Calu3 (cell line): Measurements from ENCODE around the gene PPP2R2B. TPM values are rescaled to one million over a fixed set of nuclear protein-coding genes. Genes with fewer than 3 reads are reported as not detected.

Source experiments
- BruUV-seq: library from RNA; stranded (reverse); fragments of 400-500 nt; replicated peaks from 2 replicates; lab custom pipeline; 2021; lab: Mats Ljungman, UMichigan
- CTCF ChIA-PET: fragments of 300-600 bp; sonication (Branson Sonifier 250); formaldehyde crosslinking; loops from one replicate; lab custom pipeline; 2022; ENCODE audit warnings: antibody characterized with exemption; lab: Charles Lee
- DNase-seq: peaks from one replicate; pipeline ENCODE4 v3.0.0; 2022
- H3K27ac Mint-ChIP-seq: one replicate; pipeline ENCODE4 v1.8.0; 2022; ENCODE audit warnings: mixed read lengths; ENCODE audit not compliant: unreplicated experiment
- H3K27me3 Mint-ChIP-seq: one replicate; pipeline ENCODE4 v1.8.0; 2022; ENCODE audit warnings: mixed read lengths; ENCODE audit not compliant: unreplicated experiment
- H3K36me3 Mint-ChIP-seq: one replicate; pipeline ENCODE4 v1.8.0; 2022; ENCODE audit warnings: mild to moderate bottlenecking, moderate library complexity, mixed read lengths; ENCODE audit not compliant: insufficient read depth, unreplicated experiment
- H3K4me1 Mint-ChIP-seq: one replicate; pipeline ENCODE4 v1.8.0; 2022; ENCODE audit warnings: mild to moderate bottlenecking, low read depth, mixed read lengths; ENCODE audit not compliant: unreplicated experiment
- H3K4me3 Mint-ChIP-seq: one replicate; pipeline ENCODE4 v1.8.0; 2022; ENCODE audit warnings: mild to moderate bottlenecking, low read depth, moderate library complexity, mixed read lengths; ENCODE audit not compliant: unreplicated experiment
- H3K9me3 Mint-ChIP-seq: one replicate; pipeline ENCODE4 v1.8.0; 2022; ENCODE audit warnings: low read depth, mixed read lengths; ENCODE audit not compliant: unreplicated experiment
- intact Hi-C: fragments of 100-400 bp; cut with micrococcal nuclease; formaldehyde crosslinking; loops from one replicate; pipeline ENCODE4 v1.10.0; 2022; ENCODE audit not compliant: unreplicated experiment
- total RNA-seq: library from RNA; stranded (reverse); gene quantifications from 2 replicates; pipeline ENCODE4 v1.2.3, GENCODE V29; 2022
- TF ChIP-seq, protein P1 (sequence below): fragments of 200-600 bp; IDR thresholded peaks from one replicate; pipeline ENCODE4 v1.8.0; 2022; ENCODE audit warnings: antibody characterized with exemption; ENCODE audit not compliant: unreplicated experiment

The PPP2R2B gene
- total RNA-seq, 1 experiment from 2014 or later: not detected

- no peak overlapping the region for H3K4me3 Mint-ChIP-seq
- intact Hi-C loops: no loop called here
- no peak overlapping the region for H3K27ac Mint-ChIP-seq
- TF ChIP-seq, protein P1, sequence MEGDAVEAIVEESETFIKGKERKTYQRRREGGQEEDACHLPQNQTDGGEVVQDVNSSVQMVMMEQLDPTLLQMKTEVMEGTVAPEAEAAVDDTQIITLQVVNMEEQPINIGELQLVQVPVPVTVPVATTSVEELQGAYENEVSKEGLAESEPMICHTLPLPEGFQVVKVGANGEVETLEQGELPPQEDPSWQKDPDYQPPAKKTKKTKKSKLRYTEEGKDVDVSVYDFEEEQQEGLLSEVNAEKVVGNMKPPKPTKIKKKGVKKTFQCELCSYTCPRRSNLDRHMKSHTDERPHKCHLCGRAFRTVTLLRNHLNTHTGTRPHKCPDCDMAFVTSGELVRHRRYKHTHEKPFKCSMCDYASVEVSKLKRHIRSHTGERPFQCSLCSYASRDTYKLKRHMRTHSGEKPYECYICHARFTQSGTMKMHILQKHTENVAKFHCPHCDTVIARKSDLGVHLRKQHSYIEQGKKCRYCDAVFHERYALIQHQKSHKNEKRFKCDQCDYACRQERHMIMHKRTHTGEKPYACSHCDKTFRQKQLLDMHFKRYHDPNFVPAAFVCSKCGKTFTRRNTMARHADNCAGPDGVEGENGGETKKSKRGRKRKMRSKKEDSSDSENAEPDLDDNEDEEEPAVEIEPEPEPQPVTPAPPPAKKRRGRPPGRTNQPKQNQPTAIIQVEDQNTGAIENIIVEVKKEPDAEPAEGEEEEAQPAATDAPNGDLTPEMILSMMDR: no peak
- peaks cover 57% of the 10 kb centered on the region for H3K27me3 Mint-ChIP-seq
- no TSS peak for BruUV-seq
- no peak for DNase-seq
- no peaks in the 10 kb centered on the region for H3K4me1 Mint-ChIP-seq
- H3K36me3 Mint-ChIP-seq: no peaks in the 10 kb centered on the region
- CTCF ChIA-PET: no interaction called here
- H3K9me3 Mint-ChIP-seq: no peaks in the 10 kb centered on the region
Measured at GRCh38 chr5:146796144-146796543, 82.4 kb downstream of the PPP2R2B start.

DNA sequence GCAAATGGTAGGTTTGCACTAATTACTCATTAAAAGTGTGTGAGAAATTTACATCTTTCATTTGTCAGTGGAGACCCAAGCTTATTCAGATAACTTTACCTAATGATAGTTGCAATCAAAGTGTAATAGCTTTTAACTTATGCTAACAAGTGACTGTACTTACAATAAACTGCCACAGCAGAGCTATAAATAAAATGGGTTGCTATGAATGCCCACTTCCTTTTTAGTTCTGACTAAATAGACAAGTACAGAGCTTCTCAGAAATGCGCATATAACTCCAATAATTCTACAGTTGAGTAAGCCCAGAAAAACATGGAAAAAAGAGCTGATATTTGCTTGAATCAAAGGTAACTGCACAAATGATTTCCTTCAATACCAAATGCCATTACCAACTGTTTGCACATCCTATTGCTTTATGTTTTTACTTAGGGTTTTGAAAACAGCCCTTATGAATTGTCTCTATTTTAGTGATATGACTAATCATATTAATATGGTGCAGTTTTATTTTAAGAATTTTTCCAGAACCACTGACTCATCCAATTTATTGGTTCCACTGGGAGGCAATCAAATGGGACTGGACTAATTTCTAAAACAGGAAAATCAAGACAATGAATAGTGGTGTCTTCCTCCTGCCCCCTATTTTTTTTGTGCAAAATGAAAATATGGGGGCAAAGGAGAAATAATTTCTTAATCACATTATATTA is 84.1 kb downstream of the PPP2R2B start:
- H3K9me3 Mint-ChIP-seq: no peaks in the 10 kb centered on the region
- H3K36me3 Mint-ChIP-seq: no peaks in the 10 kb centered on the region
- TF ChIP-seq, protein P1: no peak
- no peak overlapping the region for H3K4me3 Mint-ChIP-seq
- H3K4me1 Mint-ChIP-seq: no peaks in the 10 kb centered on the region
- H3K27me3 Mint-ChIP-seq: peaks cover 49% of the 10 kb centered on the region
- H3K27ac Mint-ChIP-seq: no peak overlapping the region
- CTCF ChIA-PET: interaction anchor here (0.6 kb wide), 1 partner anchor 54 kb away, joined by 5 read pairs; no protein-coding TSS in a partner anchor
- DNase-seq: no peak
- BruUV-seq: no TSS peak
- intact Hi-C loops: no loop called here

GRCh38 chr5:146793709-146794108 is 84.8 kb downstream of the PPP2R2B start:
- no peak for DNase-seq
- Mint-ChIP-seq H3K9me3 (no peaks in the 10 kb centered on the region), H3K27ac (no peak overlapping the region), H3K27me3 (peaks cover 49% of the 10 kb centered on the region), H3K36me3 (no peaks in the 10 kb centered on the region), H3K4me1 (no peaks in the 10 kb centered on the region), H3K4me3 (no peak overlapping the region)
- TF ChIP-seq, protein P1: no peak
- intact Hi-C loops: no loop called here
- CTCF ChIA-PET: no interaction called here
- BruUV-seq: no TSS peak

DNA sequence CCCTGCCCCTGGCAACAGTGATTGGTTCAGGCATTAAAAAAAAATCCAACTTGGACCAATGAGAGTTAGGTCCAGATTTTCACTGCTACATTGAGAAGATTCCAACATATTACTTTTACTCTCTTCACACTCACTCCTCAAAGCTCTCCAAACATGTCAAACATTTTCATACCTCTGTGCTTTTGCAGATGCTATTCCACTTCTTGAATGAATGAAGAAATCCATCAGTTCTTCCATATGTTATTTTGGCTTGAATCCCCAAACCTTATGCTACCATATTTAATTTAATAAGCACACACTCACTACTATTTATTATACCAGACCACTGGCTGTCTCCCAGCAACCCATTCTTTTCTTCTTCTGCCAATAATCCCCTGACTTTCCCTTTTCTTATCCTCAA is 87.1 kb downstream of the PPP2R2B start:
- intact Hi-C loops: no loop called here
- no peaks in the 10 kb centered on the region for H3K4me1 Mint-ChIP-seq
- H3K27me3 Mint-ChIP-seq: peaks cover 46% of the 10 kb centered on the region
- CTCF ChIA-PET: no interaction called here
- H3K4me3 Mint-ChIP-seq: no peak overlapping the region
- no peak for DNase-seq
- H3K9me3 Mint-ChIP-seq: no peaks in the 10 kb centered on the region
- TF ChIP-seq, protein P1: no peak
- no peaks in the 10 kb centered on the region for H3K36me3 Mint-ChIP-seq
- no peak overlapping the region for H3K27ac Mint-ChIP-seq
- no TSS peak for BruUV-seq
